WTC11 (cell line): Measurements from ENCODE around the gene RPIA. TPM values are rescaled to one million over a fixed set of nuclear protein-coding genes. Genes with fewer than 3 reads are reported as not detected.
"Not testable (repeated sequence)": the region's sequence is repeated elsewhere in the genome, so short reads cannot be mapped to it uniquely, and the experiment has no call there.

Experiments
- ATAC-seq: fragments of 200-7000 bp; cut with Tn5 transposase; 2 replicates; pipeline ENCODE4 v1.10.0; 2021; ENCODE audit warnings: mild to moderate bottlenecking, moderate library complexity
- CTCF ChIA-PET: fragments of 300-600 bp; sonication (Branson Sonifier 250); formaldehyde crosslinking; loops from one replicate; lab custom pipeline; 2021; ENCODE audit warnings: antibody characterized with exemption; lab: Charles Lee
- POLR2A ChIA-PET: fragments of 350-600 bp; sonication (Branson Sonifier 250); formaldehyde crosslinking; loops from one replicate; lab custom pipeline; 2021; ENCODE audit warnings: antibody characterized with exemption; lab: Charles Lee
- DNase-seq: peaks from one replicate; pipeline ENCODE4 v3.0.0; 2021; ENCODE audit warnings: low spot score
- H3K27ac Mint-ChIP-seq: 2 replicates; pipeline ENCODE4 v1.8.0; 2021; ENCODE audit warnings: mixed read lengths
- H3K27me3 Mint-ChIP-seq: 2 replicates; pipeline ENCODE4 v1.8.0; 2021; ENCODE audit warnings: low read depth, mild to moderate bottlenecking, moderate library complexity, mixed read lengths
- H3K36me3 Mint-ChIP-seq: 2 replicates; pipeline ENCODE4 v1.8.0; 2021; ENCODE audit warnings: mixed read lengths
- H3K4me1 Mint-ChIP-seq: 2 replicates; pipeline ENCODE4 v1.8.0; 2022; ENCODE audit warnings: mixed read lengths
- H3K4me3 Mint-ChIP-seq: 2 replicates; pipeline ENCODE4 v1.8.0; 2021; ENCODE audit warnings: mild to moderate bottlenecking, moderate library complexity, mixed read lengths
- H3K9me3 Mint-ChIP-seq: 2 replicates; pipeline ENCODE4 v1.8.0; 2021; ENCODE audit warnings: mixed read lengths
- CREB1 ChIP-seq: sonication (generic); formaldehyde crosslinking; IDR thresholded peaks from 2 replicates; pipeline ENCODE4 v1.8.0; 2023; ENCODE audit warnings: mild to moderate bottlenecking, missing genetic modification reagents
- EMX1 ChIP-seq: fragments of 250-450 bp; sonication (Bioruptor Pico); IDR thresholded peaks from 2 replicates; pipeline ENCODE4 v1.8.0; 2021; ENCODE audit warnings: mild to moderate bottlenecking
- JAZF1 ChIP-seq: fragments of 250-450 bp; sonication (Bioruptor Pico); IDR thresholded peaks from 2 replicates; pipeline ENCODE4 v1.9.0; 2021; ENCODE audit warnings: moderate library complexity, mild to moderate bottlenecking, inconsistent platforms
- KAT7 ChIP-seq: sonication (generic); formaldehyde crosslinking; IDR thresholded peaks from 2 replicates; pipeline ENCODE4 v1.8.1; 2023; ENCODE audit warnings: missing genetic modification reagents, mild to moderate bottlenecking, borderline replicate concordance
- NR3C1 ChIP-seq: sonication (generic); formaldehyde crosslinking; conservative IDR thresholded peaks from 2 replicates; pipeline ENCODE4 v1.8.1; 2023; ENCODE audit warnings: low read depth, mild to moderate bottlenecking, missing genetic modification reagents
- PRRX2 ChIP-seq: fragments of 250-450 bp; sonication (Bioruptor Pico); IDR thresholded peaks from 2 replicates; pipeline ENCODE4 v1.8.0; 2021; ENCODE audit warnings: mild to moderate bottlenecking
- SOX15 ChIP-seq: fragments of 250-450 bp; sonication (Bioruptor Pico); IDR thresholded peaks from 2 replicates; pipeline ENCODE4 v1.9.0; 2021; ENCODE audit warnings: mild to moderate bottlenecking
- SP1 ChIP-seq: sonication (generic); formaldehyde crosslinking; conservative IDR thresholded peaks from 2 replicates; pipeline ENCODE4 v1.8.1; 2022; ENCODE audit warnings: missing genetic modification reagents
- TP53 ChIP-seq: sonication (generic); formaldehyde crosslinking; IDR thresholded peaks from 2 replicates; pipeline ENCODE4 v1.8.1; 2023; ENCODE audit warnings: mild to moderate bottlenecking, missing genetic modification reagents
- ZBTB21 ChIP-seq: sonication (generic); formaldehyde crosslinking; IDR thresholded peaks from 2 replicates; pipeline ENCODE4 v1.8.1; 2023; ENCODE audit warnings: mild to moderate bottlenecking, missing genetic modification reagents, borderline replicate concordance
- ZNF219 ChIP-seq: sonication (generic); formaldehyde crosslinking; IDR thresholded peaks from 2 replicates; pipeline ENCODE4 v1.8.0; 2023; ENCODE audit warnings: missing genetic modification reagents, mild to moderate bottlenecking, borderline replicate concordance
- ZNF423 ChIP-seq: fragments of 250-450 bp; sonication (Bioruptor Pico); IDR thresholded peaks from 2 replicates; pipeline ENCODE4 v2.1.2; 2022; ENCODE audit warnings: mild to moderate bottlenecking, moderate library complexity
- total RNA-seq: library from RNA; stranded (reverse); gene quantifications from 3 replicates; pipeline ENCODE4 v1.2.3, GENCODE V29; 2021
- TF ChIP-seq, protein P1 (sequence below): sonication (generic); formaldehyde crosslinking; conservative IDR thresholded peaks from 2 replicates; pipeline ENCODE4 v1.8.1; 2022; ENCODE audit warnings: mild to moderate bottlenecking, missing genetic modification reagents
- TF ChIP-seq, protein P2 (sequence below): sonication (generic); formaldehyde crosslinking; IDR thresholded peaks from 2 replicates; pipeline ENCODE4 v1.8.0; 2022; ENCODE audit warnings: missing genetic modification reagents
- TF ChIP-seq, protein P3 (sequence below): fragments of 250-450 bp; sonication (Bioruptor Pico); IDR thresholded peaks from 2 replicates; pipeline ENCODE4 v1.9.0; 2021; ENCODE audit warnings: moderate library complexity, mild to moderate bottlenecking, inconsistent platforms, borderline replicate concordance
- TF ChIP-seq, protein P4 (sequence below): sonication (generic); formaldehyde crosslinking; IDR thresholded peaks from 2 replicates; pipeline ENCODE4 v1.8.1; 2023; ENCODE audit warnings: mild to moderate bottlenecking, missing genetic modification reagents, moderate library complexity
- TF ChIP-seq, protein P5 (sequence below): sonication (generic); formaldehyde crosslinking; IDR thresholded peaks from 2 replicates; pipeline ENCODE4 v1.8.0; 2022; ENCODE audit warnings: mild to moderate bottlenecking, missing genetic modification reagents
- TF ChIP-seq, protein P6 (sequence below): sonication (generic); formaldehyde crosslinking; IDR thresholded peaks from 2 replicates; pipeline ENCODE4 v1.8.0; 2022; ENCODE audit warnings: mild to moderate bottlenecking, missing genetic modification reagents
- TF ChIP-seq, protein P7 (sequence below): sonication (generic); formaldehyde crosslinking; conservative IDR thresholded peaks from 2 replicates; pipeline ENCODE4 v1.8.1; 2023; ENCODE audit warnings: mild to moderate bottlenecking, low read depth, missing genetic modification reagents, moderate library complexity

RPIA gene
- total RNA-seq, 1 experiment from 2014 or later: 23.4 TPM

DNA sequence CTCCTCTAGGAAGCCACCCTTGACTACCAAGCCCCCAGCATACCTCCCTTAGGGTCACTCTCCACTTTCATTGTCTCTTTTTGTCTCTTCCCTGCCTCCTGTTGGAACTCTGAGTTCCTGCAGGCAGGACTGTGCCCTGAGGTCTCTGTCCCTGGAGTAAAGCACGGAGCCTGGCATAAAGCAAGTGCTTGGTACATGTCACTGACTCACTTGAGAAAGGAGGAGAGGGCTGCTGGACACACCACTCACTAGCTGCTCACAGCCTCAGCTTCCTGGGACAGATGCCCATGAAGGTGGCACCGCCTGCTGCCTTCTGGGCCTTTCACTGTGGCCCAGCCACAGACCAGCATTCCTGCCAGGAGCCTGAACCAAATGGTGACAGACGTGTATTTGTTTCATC, 64.4 kb downstream of the RPIA start:
- CTCF ChIA-PET: no interaction called here
- TF ChIP-seq TP53 (CRISPR knock-in tag): no peak
- TF ChIP-seq, protein P1, sequence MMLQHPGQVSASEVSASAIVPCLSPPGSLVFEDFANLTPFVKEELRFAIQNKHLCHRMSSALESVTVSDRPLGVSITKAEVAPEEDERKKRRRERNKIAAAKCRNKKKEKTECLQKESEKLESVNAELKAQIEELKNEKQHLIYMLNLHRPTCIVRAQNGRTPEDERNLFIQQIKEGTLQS: no peak
- TF ChIP-seq, protein P2, sequence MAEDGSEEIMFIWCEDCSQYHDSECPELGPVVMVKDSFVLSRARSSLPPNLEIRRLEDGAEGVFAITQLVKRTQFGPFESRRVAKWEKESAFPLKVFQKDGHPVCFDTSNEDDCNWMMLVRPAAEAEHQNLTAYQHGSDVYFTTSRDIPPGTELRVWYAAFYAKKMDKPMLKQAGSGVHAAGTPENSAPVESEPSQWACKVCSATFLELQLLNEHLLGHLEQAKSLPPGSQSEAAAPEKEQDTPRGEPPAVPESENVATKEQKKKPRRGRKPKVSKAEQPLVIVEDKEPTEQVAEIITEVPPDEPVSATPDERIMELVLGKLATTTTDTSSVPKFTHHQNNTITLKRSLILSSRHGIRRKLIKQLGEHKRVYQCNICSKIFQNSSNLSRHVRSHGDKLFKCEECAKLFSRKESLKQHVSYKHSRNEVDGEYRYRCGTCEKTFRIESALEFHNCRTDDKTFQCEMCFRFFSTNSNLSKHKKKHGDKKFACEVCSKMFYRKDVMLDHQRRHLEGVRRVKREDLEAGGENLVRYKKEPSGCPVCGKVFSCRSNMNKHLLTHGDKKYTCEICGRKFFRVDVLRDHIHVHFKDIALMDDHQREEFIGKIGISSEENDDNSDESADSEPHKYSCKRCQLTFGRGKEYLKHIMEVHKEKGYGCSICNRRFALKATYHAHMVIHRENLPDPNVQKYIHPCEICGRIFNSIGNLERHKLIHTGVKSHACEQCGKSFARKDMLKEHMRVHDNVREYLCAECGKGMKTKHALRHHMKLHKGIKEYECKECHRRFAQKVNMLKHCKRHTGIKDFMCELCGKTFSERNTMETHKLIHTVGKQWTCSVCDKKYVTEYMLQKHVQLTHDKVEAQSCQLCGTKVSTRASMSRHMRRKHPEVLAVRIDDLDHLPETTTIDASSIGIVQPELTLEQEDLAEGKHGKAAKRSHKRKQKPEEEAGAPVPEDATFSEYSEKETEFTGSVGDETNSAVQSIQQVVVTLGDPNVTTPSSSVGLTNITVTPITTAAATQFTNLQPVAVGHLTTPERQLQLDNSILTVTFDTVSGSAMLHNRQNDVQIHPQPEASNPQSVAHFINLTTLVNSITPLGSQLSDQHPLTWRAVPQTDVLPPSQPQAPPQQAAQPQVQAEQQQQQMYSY (CRISPR knock-in tag): no peak
- TF ChIP-seq NR3C1 (CRISPR knock-in tag): no peak
- no peak for TF ChIP-seq CREB1 (CRISPR knock-in tag)
- TF ChIP-seq ZBTB21: no peak
- TF ChIP-seq, protein P3, sequence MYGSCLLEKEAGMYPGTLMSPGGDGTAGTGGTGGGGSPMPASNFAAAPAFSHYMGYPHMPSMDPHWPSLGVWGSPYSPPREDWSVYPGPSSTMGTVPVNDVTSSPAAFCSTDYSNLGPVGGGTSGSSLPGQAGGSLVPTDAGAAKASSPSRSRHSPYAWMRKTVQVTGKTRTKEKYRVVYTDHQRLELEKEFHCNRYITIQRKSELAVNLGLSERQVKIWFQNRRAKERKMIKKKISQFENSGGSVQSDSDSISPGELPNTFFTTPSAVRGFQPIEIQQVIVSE (CRISPR knock-in tag): no peak
- TF ChIP-seq, protein P4, sequence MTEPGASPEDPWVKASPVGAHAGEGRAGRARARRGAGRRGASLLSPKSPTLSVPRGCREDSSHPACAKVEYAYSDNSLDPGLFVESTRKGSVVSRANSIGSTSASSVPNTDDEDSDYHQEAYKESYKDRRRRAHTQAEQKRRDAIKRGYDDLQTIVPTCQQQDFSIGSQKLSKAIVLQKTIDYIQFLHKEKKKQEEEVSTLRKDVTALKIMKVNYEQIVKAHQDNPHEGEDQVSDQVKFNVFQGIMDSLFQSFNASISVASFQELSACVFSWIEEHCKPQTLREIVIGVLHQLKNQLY (CRISPR knock-in tag): no peak
- TF ChIP-seq EMX1 (CRISPR knock-in tag): no peak
- TF ChIP-seq ZNF219 (CRISPR knock-in tag): no peak
- TF ChIP-seq, protein P5, sequence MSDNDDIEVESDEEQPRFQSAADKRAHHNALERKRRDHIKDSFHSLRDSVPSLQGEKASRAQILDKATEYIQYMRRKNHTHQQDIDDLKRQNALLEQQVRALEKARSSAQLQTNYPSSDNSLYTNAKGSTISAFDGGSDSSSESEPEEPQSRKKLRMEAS (CRISPR knock-in tag): no peak
- TF ChIP-seq, all 79 proteins: peak for 0
- H3K4me3 Mint-ChIP-seq: no peak overlapping the region
- H3K4me1 Mint-ChIP-seq: no peaks in the 10 kb centered on the region; the same call in 1 of the 2 replicates
- H3K9me3 Mint-ChIP-seq: peaks cover 35% of the 10 kb centered on the region
- POLR2A ChIA-PET: no interaction called here
- H3K27ac Mint-ChIP-seq: no peak overlapping the region
- DNase-seq: no peak
- ATAC-seq: peak; percentile 48
- H3K36me3 Mint-ChIP-seq: peaks cover 32% of the 10 kb centered on the region
- peaks cover 10% of the 10 kb centered on the region; the same call in 1 of the 2 replicates for H3K27me3 Mint-ChIP-seq

DNA sequence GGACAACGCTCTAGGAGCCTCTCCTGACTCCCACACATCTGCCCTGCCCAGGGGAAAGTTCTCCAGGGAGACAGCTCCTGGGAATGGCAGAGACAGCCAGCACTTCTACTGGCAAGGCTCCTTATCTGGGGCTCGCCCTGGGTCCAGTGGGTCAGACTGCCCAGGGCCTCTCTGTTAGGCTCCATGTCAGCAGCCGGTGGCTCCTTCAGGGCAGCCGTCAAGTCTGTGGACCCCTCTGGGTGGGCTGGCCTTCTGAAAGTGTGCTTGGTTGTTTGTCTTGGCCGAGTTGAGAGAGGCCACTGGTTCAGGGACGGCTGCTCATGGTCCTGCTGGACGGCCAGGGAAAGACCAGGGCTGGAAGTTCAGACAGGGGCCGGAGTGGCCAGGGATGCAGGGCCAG, 65.6 kb downstream of the RPIA start:
- peaks cover 41% of the 10 kb centered on the region for H3K9me3 Mint-ChIP-seq
- ChIA-PET POLR2A (no interaction called here), CTCF (no interaction called here)
- no peaks in the 10 kb centered on the region; the same call in 1 of the 2 replicates for H3K4me1 Mint-ChIP-seq
- H3K36me3 Mint-ChIP-seq: peaks cover 24% of the 10 kb centered on the region
- TF ChIP-seq SP1 (CRISPR knock-in tag) (no peak), KAT7 (CRISPR knock-in tag) (no peak), JAZF1 (CRISPR knock-in tag) (no peak), ZNF219 (CRISPR knock-in tag) (no peak), SOX15 (CRISPR knock-in tag) (no peak), PRRX2 (no peak), ZNF423 (CRISPR knock-in tag) (no peak)
- TF ChIP-seq, protein P6, sequence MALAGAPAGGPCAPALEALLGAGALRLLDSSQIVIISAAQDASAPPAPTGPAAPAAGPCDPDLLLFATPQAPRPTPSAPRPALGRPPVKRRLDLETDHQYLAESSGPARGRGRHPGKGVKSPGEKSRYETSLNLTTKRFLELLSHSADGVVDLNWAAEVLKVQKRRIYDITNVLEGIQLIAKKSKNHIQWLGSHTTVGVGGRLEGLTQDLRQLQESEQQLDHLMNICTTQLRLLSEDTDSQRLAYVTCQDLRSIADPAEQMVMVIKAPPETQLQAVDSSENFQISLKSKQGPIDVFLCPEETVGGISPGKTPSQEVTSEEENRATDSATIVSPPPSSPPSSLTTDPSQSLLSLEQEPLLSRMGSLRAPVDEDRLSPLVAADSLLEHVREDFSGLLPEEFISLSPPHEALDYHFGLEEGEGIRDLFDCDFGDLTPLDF (CRISPR knock-in tag): no peak
- TF ChIP-seq, protein P7, sequence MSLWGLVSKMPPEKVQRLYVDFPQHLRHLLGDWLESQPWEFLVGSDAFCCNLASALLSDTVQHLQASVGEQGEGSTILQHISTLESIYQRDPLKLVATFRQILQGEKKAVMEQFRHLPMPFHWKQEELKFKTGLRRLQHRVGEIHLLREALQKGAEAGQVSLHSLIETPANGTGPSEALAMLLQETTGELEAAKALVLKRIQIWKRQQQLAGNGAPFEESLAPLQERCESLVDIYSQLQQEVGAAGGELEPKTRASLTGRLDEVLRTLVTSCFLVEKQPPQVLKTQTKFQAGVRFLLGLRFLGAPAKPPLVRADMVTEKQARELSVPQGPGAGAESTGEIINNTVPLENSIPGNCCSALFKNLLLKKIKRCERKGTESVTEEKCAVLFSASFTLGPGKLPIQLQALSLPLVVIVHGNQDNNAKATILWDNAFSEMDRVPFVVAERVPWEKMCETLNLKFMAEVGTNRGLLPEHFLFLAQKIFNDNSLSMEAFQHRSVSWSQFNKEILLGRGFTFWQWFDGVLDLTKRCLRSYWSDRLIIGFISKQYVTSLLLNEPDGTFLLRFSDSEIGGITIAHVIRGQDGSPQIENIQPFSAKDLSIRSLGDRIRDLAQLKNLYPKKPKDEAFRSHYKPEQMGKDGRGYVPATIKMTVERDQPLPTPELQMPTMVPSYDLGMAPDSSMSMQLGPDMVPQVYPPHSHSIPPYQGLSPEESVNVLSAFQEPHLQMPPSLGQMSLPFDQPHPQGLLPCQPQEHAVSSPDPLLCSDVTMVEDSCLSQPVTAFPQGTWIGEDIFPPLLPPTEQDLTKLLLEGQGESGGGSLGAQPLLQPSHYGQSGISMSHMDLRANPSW: no peak
- TF ChIP-seq, protein P4 (CRISPR knock-in tag): no peak
- no peak overlapping the region for H3K4me3 Mint-ChIP-seq
- ATAC-seq (no peak), DNase-seq (no peak)
- H3K27me3 Mint-ChIP-seq: peaks cover 14% of the 10 kb centered on the region
- no peak overlapping the region for H3K27ac Mint-ChIP-seq

DNA sequence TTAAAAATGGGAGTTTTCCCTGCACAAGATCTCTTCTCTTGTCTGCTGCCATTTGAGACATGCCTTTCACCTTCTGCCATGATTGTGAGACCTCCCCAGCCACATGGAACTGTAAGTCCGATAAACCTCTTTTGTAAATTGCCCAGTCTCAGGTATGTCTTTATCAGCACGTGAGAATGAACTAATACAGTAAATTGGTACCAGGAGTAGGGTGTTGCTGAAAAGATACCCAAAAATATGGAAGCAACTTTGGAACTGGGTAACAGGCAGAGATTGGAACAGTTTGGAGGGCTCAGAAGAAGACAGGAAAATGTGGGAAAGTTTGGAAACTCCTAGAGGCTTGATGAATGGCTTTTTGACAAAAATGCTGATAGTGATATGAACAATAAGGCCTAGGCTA, 67.2 kb downstream of the RPIA start:
- H3K4me3 Mint-ChIP-seq, H3K27ac Mint-ChIP-seq, DNase-seq, POLR2A ChIA-PET, ATAC-seq, H3K4me1 Mint-ChIP-seq: not testable (repeated sequence)
- H3K27me3 Mint-ChIP-seq: peaks cover 26% of the 10 kb centered on the region
- H3K9me3 Mint-ChIP-seq: peaks cover 41% of the 10 kb centered on the region
- CTCF ChIA-PET: interaction anchor here (1.1 kb wide), 1 partner anchor 62 kb away, joined by 3 read pairs; no protein-coding TSS in a partner anchor
- peaks cover 21% of the 10 kb centered on the region for H3K36me3 Mint-ChIP-seq
